HG03432 (cell line): ENCODE measurements around the gene RPL13.

Experiments
- ATAC-seq: cut with Tn5 transposase; IDR thresholded peaks from one replicate; pipeline ENCODE4 v1.9.1; 2021; ENCODE audit warnings: mild to moderate bottlenecking, moderate library complexity; ENCODE audit not compliant: unreplicated experiment

Gene RPL13

GRCh38 chr16:89545044-89545830, 15.2 kb upstream of the RPL13 start:
- no peak for ATAC-seq

- no peak for ATAC-seq
Measured at GRCh38 chr16:89545831-89546574, 14.5 kb upstream of the RPL13 start.

- no peak for ATAC-seq
Measured at GRCh38 chr16:89546781-89547180, 13.7 kb upstream of the RPL13 start.

GRCh38 chr16:89547291-89547690, 13.2 kb upstream of the RPL13 start:
- ATAC-seq, result no peak

GRCh38 chr16:89547860-89548259, 12.6 kb upstream of the RPL13 start:
- ATAC-seq, result no peak

- ATAC-seq, result no peak
Measured at GRCh38 chr16:89548344-89549006, 12.0 kb upstream of the RPL13 start.

- no peak for ATAC-seq
Measured at GRCh38 chr16:89549007-89549700, 11.3 kb upstream of the RPL13 start.

GRCh38 chr16:89550421-89551007, 10.0 kb upstream of the RPL13 start:
- ATAC-seq, result no peak

- ATAC-seq, result no peak
Measured at GRCh38 chr16:89552329-89552728, 8.2 kb upstream of the RPL13 start.

- ATAC-seq, result no peak
Measured at GRCh38 chr16:89552913-89553312, 7.6 kb upstream of the RPL13 start.

- no peak for ATAC-seq
Measured at GRCh38 chr16:89553733-89554132, 6.7 kb upstream of the RPL13 start.

GRCh38 chr16:89554343-89554742, 6.1 kb upstream of the RPL13 start:
- ATAC-seq, result no peak

GRCh38 chr16:89555265-89555664, 5.2 kb upstream of the RPL13 start:
- ATAC-seq, result no peak

GRCh38 chr16:89555780-89556179, 4.7 kb upstream of the RPL13 start:
- ATAC-seq, result no peak

GRCh38 chr16:89556750-89557689, 3.5 kb upstream of the RPL13 start:
- no peak for ATAC-seq

GRCh38 chr16:89557690-89558490, 2.6 kb upstream of the RPL13 start:
- no peak for ATAC-seq

GRCh38 chr16:89561142-89561883, 831 bp downstream of the RPL13 start:
- ATAC-seq, result no peak

GRCh38 chr16:89561884-89562599, 1.6 kb downstream of the RPL13 start:
- no peak for ATAC-seq
